ENCODE data around the gene JPH3.

JPH3 gene

GRCh38 chr16:87602001-87602775 lies at the start of gene JPH3:
Gene JPH3, plus strand, starts transcription at chr16:87602508. Its CDS starts 639 bp downstream, at chr16:87603147.
- no peak for DNase-seq (ENCODE audit: low read depth in 2 of 2)

GRCh38 chr16:87552772-87553573 lies 49.3 kb upstream of the JPH3 start:
- no peak for DNase-seq (ENCODE audit: low read depth in 2 of 2)

GRCh38 chr16:87554754-87555427 lies 47.4 kb upstream of the JPH3 start:
- DNase-seq (ENCODE audit: low read depth in 2 of 2) = no peak

GRCh38 chr16:87555647-87556046 lies 46.7 kb upstream of the JPH3 start:
- DNase-seq (ENCODE audit: low read depth in 2 of 2) = no peak

- no peak for DNase-seq (ENCODE audit: low read depth in 2 of 2)
Measured at GRCh38 chr16:87556941-87557459, 45.3 kb upstream of the JPH3 start.

- DNase-seq (ENCODE audit: low read depth in 2 of 2) = no peak
Measured at GRCh38 chr16:87558682-87559081, 43.6 kb upstream of the JPH3 start.

GRCh38 chr16:87559945-87560344 lies 42.4 kb upstream of the JPH3 start:
- no peak for DNase-seq (ENCODE audit: low read depth in 2 of 2)

GRCh38 chr16:87560428-87561199 lies 41.7 kb upstream of the JPH3 start:
- no peak for DNase-seq (ENCODE audit: low read depth in 2 of 2)

GRCh38 chr16:87561200-87562105 lies 40.9 kb upstream of the JPH3 start:
- DNase-seq (ENCODE audit: low read depth in 2 of 2) = no peak

- DNase-seq (ENCODE audit: low read depth in 2 of 2) = no peak
Measured at GRCh38 chr16:87562201-87562600, 40.1 kb upstream of the JPH3 start.

GRCh38 chr16:87563022-87563421 lies 39.3 kb upstream of the JPH3 start:
- no peak for DNase-seq (ENCODE audit: low read depth in 2 of 2)

- DNase-seq (ENCODE audit: low read depth in 2 of 2) = no peak
Measured at GRCh38 chr16:87563714-87564523, 38.4 kb upstream of the JPH3 start.

GRCh38 chr16:87564524-87564778 lies 37.9 kb upstream of the JPH3 start:
- no peak for DNase-seq (ENCODE audit: low read depth in 2 of 2)

- DNase-seq (ENCODE audit: low read depth in 2 of 2) = no peak
Measured at GRCh38 chr16:87569601-87570571, 32.4 kb upstream of the JPH3 start.

GRCh38 chr16:87570572-87570937 lies 31.8 kb upstream of the JPH3 start:
- no peak for DNase-seq (ENCODE audit: low read depth in 2 of 2)

- no peak for DNase-seq (ENCODE audit: low read depth in 2 of 2)
Measured at GRCh38 chr16:87570938-87571867, 31.1 kb upstream of the JPH3 start.

- no peak for DNase-seq (ENCODE audit: low read depth in 2 of 2)
Measured at GRCh38 chr16:87571868-87572244, 30.5 kb upstream of the JPH3 start.

GRCh38 chr16:87572959-87573358 lies 29.3 kb upstream of the JPH3 start:
- DNase-seq (ENCODE audit: low read depth in 2 of 2) = no peak

Measured in fibroblast of skin of left biceps (primary cell).